ENCODE data around the gene OTUB1. TPM values are rescaled to one million over a fixed set of nuclear protein-coding genes. Genes with fewer than 3 reads are reported as not detected.
"Not testable (repeated sequence)": the region's sequence is repeated elsewhere in the genome, so short reads cannot be mapped to it uniquely, and the experiment has no call there.

Gene OTUB1
- total RNA-seq, 6 experiments from 2014 or later, result 23.2 to 35.3 (median 24.7) TPM

DNA sequence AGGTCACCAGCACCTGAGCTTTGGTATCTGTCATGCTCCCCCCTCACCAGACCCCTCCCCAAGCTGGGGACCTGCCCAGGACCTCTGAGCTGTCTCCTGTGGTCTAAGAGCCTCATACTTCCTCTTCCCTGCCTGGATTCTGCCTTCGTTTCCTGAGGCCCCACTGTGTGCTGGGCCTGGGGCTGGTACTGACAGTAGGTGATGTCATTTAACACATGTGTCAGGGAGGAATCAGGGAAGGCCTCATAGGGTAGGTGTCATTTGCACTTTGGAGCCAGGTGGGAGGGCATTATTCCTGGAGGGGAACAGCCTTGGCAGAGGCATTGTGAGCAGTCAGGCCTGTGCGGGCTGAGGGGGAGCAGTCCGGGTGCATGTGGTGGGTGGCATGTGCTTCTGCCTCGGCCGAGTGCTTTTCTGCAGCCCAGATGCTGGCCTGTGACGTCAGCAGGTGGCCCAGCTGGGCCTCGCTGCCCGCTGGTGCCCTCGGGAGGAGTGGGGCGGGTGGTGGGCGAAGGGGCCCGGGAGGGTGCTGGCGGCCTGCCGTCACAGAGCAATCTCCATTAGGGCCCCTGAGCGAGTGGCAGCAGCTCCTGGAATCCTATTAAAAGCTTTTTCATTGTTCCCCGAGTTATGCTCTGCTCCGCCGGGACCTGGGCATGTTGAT lies 58.6 kb downstream of the OTUB1 start:
- H3K27ac ChIP-seq, result no peak overlapping the region
- no peaks in the 10 kb centered on the region for H3K9me3 ChIP-seq
- intact Hi-C loops (cut with DNase I), result no loop called here
- no peaks in the 10 kb centered on the region for H3K4me1 ChIP-seq
- no peaks in the 10 kb centered on the region for H3K36me3 ChIP-seq
- no peak overlapping the region for H3K4me3 ChIP-seq
- no peaks in the 10 kb centered on the region for H3K27me3 ChIP-seq
- ATAC-seq (no peak), DNase-seq (no peak)
- WGBS (ENCODE audit: insufficient coverage, low coverage, low lambda C conversion rate, missing lambda C conversion rate), result 59% methylated on average over 3 of the region's 18 CpGs
- no peak for TF ChIP-seq POLR2A (IDR thresholded peaks at IDR 0.05)
- TF ChIP-seq, protein P1, sequence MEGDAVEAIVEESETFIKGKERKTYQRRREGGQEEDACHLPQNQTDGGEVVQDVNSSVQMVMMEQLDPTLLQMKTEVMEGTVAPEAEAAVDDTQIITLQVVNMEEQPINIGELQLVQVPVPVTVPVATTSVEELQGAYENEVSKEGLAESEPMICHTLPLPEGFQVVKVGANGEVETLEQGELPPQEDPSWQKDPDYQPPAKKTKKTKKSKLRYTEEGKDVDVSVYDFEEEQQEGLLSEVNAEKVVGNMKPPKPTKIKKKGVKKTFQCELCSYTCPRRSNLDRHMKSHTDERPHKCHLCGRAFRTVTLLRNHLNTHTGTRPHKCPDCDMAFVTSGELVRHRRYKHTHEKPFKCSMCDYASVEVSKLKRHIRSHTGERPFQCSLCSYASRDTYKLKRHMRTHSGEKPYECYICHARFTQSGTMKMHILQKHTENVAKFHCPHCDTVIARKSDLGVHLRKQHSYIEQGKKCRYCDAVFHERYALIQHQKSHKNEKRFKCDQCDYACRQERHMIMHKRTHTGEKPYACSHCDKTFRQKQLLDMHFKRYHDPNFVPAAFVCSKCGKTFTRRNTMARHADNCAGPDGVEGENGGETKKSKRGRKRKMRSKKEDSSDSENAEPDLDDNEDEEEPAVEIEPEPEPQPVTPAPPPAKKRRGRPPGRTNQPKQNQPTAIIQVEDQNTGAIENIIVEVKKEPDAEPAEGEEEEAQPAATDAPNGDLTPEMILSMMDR (IDR thresholded peaks at IDR 0.05), result no peak

DNA sequence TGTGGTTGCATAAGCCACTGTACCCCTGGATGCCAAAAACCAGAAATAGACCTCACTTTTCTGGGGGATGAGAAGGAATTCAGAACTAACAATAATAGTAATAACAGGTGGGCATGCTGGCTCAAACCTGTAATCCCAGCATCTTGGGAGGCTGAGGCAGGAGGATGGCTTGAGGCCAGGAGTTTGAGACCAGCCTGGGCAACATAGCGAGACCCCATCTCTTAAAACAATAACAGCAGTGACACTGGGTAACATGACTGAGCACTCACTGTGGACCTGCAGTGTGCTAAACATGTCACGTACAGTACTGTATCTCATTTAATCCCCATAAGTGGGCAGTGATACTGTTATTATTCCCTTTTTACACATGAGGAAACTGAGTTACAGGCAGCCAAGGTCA lies 59.5 kb downstream of the OTUB1 start:
- Histone ChIP-seq H3K27ac (no peak overlapping the region), H3K4me1 (no peaks in the 10 kb centered on the region), H3K4me3 (no peak overlapping the region), H3K9me3 (no peaks in the 10 kb centered on the region), H3K27me3 (no peaks in the 10 kb centered on the region), H3K36me3 (no peaks in the 10 kb centered on the region)
- no peak for ATAC-seq
- TF ChIP-seq, protein P1 (IDR thresholded peaks at IDR 0.05), result no peak
- TF ChIP-seq POLR2A (IDR thresholded peaks at IDR 0.05), result no peak
- 80% methylated on average over 1 of the region's 2 CpGs for WGBS (ENCODE audit: insufficient coverage, low coverage, low lambda C conversion rate, missing lambda C conversion rate)
- no peak for DNase-seq
- intact Hi-C loops (cut with DNase I), result no loop called here

DNA sequence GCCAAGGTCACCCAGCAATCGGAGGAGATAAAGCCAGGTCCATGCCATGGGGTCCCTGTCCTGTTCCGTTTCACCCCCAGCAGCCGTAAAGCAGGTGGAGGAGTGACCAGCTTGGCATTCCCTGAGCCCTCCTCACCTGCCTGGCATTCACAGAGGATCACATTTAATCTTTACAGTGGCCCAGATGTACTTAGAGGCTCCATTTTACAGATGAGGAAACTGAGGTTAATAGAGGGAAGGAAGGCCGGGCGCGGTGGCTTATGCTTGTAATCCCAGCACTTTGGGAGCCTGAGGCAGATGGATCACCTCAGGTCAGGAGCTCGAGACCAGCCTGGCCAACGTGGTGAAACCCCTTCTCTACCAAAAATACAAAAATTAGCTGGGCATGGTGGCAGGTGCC lies 61.1 kb downstream of the OTUB1 start:
- WGBS (ENCODE audit: insufficient coverage, low coverage, low lambda C conversion rate, missing lambda C conversion rate), result no CpG with 5 or more reads among the region's 8 CpGs
- intact Hi-C loops (cut with DNase I); H3K27me3 ChIP-seq; H3K4me1 ChIP-seq; H3K9me3 ChIP-seq; H3K4me3 ChIP-seq; H3K36me3 ChIP-seq; H3K27ac ChIP-seq; DNase-seq; ATAC-seq: not testable (repeated sequence)

Small RNA genes within 50 kb of the gene (small RNA-seq; reads per million reads assigned to genes)
- gene RNU6-45P, result 0 reads per million in 2 experiments

Other genes with a start within 250 kb of the OTUB1 start
- gene ZFTA, start 217.7 kb upstream of the OTUB1 start, total RNA-seq, result 10 to 100 TPM in 1 of 6 experiments, 1 to 10 TPM in 5; 4.8 to 10.7 (median 6.6) TPM
- gene SPINDOC, start 173.0 kb upstream of the OTUB1 start, total RNA-seq, result 1 to 10 TPM; 2.2 to 5.0 (median 2.7) TPM
- 10 to 100 TPM; 10.6 to 14.8 (median 12.2) TPM for gene MARK2, start 147.3 kb upstream of the OTUB1 start, total RNA-seq
- under 1 TPM in 1 of 6 experiments, not detected in 5; 0.15 TPM for gene RCOR2, start 69.3 kb upstream of the OTUB1 start, total RNA-seq
- gene NAA40, start 47.4 kb upstream of the OTUB1 start, total RNA-seq, result 1 to 10 TPM; 3.6 to 7.5 (median 4.6) TPM
- 100 to 1,000 TPM; 144 to 385 (median 177) TPM for gene COX8A, start 11.8 kb upstream of the OTUB1 start, total RNA-seq
- under 1 TPM in 1 of 6 experiments, not detected in 5; 0.12 TPM for gene FLRT1, start 49.5 kb downstream of the OTUB1 start, total RNA-seq
- 100 to 1,000 TPM in 1 of 6 experiments, 10 to 100 TPM in 5; 12.3 to 219 (median 27.8) TPM for gene MACROD1, start 179.7 kb downstream of the OTUB1 start, total RNA-seq
- gene STIP1, start 199.7 kb downstream of the OTUB1 start, total RNA-seq, result 100 to 1,000 TPM in 1 of 6 experiments, 10 to 100 TPM in 5; 27.6 to 110 (median 59.4) TPM
- gene FERMT3, start 220.3 kb downstream of the OTUB1 start, total RNA-seq, result 10 to 100 TPM in 1 of 6 experiments, 1 to 10 TPM in 5; 5.1 to 17.3 (median 8.1) TPM
- 10 to 100 TPM; 13.5 to 29.6 (median 18.9) TPM for gene TRPT1, start 239.7 kb downstream of the OTUB1 start, total RNA-seq
- 10 to 100 TPM; 23.2 to 46.7 (median 32.1) TPM for gene NUDT22, start 239.8 kb downstream of the OTUB1 start, total RNA-seq
- gene DNAJC4, start 244.1 kb downstream of the OTUB1 start, total RNA-seq, result 10 to 100 TPM; 14.6 to 27.6 (median 21.4) TPM
- 10 to 100 TPM in 5 of 6 experiments, 1 to 10 TPM in 1; 7.5 to 33.2 (median 16.6) TPM for gene VEGFB, start 248.1 kb downstream of the OTUB1 start, total RNA-seq

All from right lobe of liver (tissue), 6 donors.